ENCODE results near the gene SORBS1. TPM values are rescaled to one million over a fixed set of nuclear protein-coding genes. Genes with fewer than 3 reads are reported as not detected.

Gene SORBS1
- total RNA-seq, 1 donor from 2014 or later, result 416 TPM

DNA sequence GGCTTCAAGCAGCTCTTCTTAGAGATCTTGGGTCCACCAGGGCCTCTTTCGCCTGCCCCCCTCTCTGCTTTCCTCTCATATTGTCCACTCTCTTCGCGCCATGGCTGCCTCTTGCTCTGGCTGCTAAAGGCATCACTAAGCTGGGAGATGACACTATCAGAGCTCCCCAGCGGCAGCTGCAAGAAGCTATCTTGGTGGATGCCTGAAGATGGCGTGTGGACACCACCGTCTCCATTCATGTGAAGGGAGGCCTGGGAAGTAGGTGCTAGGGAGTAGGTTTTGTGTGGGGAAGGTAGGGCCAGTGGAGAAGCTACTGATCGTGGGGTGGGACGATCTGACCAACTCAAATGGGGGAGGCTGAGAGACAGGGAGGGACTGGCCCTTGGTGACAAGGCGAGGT lies 224.5 kb downstream of the SORBS1 start:
- H3K4me1 ChIP-seq, result peaks cover 25 to 51% of the 10 kb centered on the region in 2 donors
- intact Hi-C loops (cut with DNase I), result loop anchor here (5.0 kb wide), 1 partner anchor 89 kb away; no protein-coding TSS in a partner anchor
- no peak overlapping the region for H3K4me3 ChIP-seq
- peaks cover 81 to 93% of the 10 kb centered on the region in 2 donors for H3K36me3 ChIP-seq
- TF ChIP-seq, protein P1, sequence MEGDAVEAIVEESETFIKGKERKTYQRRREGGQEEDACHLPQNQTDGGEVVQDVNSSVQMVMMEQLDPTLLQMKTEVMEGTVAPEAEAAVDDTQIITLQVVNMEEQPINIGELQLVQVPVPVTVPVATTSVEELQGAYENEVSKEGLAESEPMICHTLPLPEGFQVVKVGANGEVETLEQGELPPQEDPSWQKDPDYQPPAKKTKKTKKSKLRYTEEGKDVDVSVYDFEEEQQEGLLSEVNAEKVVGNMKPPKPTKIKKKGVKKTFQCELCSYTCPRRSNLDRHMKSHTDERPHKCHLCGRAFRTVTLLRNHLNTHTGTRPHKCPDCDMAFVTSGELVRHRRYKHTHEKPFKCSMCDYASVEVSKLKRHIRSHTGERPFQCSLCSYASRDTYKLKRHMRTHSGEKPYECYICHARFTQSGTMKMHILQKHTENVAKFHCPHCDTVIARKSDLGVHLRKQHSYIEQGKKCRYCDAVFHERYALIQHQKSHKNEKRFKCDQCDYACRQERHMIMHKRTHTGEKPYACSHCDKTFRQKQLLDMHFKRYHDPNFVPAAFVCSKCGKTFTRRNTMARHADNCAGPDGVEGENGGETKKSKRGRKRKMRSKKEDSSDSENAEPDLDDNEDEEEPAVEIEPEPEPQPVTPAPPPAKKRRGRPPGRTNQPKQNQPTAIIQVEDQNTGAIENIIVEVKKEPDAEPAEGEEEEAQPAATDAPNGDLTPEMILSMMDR (IDR thresholded peaks at IDR 0.05), result no peak
- no peak for DNase-seq (ENCODE audit: low spot score in 2 of 2)
- H3K9me3 ChIP-seq, result no peaks in the 10 kb centered on the region
- no peaks in the 10 kb centered on the region for H3K27me3 ChIP-seq
- peak overlapping the region; percentile 96 to 97 for H3K27ac ChIP-seq

DNA sequence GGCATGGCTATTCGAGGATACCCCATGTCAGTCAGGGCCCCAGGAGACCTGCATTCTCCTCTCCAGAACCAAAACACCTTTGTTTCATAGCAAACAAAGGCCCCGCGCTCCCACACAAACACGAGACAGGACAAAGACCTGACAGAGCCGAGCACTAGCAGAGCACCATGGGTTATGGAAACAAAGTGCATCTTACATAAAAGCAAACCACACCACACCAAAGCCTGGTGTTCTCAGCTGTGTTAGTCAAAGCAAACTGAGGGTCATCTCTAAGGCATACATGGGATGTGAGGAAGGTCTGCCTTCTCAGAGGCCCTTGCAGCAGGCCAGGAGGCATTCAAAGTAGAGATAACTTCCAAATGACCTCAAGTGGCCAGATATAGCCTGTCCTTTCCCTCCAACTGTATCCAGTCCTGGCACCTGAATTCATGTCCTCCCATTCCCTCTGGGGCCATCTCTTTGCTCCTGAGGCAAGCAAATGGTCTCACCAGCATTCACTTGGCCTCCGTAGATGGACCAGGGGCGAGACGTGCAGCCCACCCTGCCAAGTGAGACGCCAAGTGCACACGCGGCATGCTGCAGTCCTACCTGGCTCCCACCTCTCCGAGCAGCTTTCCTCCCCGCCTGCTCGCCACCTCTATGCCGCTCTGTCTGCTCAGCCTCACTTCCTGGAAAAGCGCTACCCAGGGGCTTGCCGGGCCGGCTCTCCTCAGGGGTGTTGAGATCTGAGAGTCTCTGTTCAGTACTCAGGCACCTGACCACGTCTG lies 225.1 kb downstream of the SORBS1 start:
- Histone ChIP-seq H3K4me1 (peaks cover 28 to 55% of the 10 kb centered on the region in 2 donors), H3K27ac (peak overlapping the region; percentile 96 to 97), H3K9me3 (no peaks in the 10 kb centered on the region), H3K27me3 (no peaks in the 10 kb centered on the region), H3K36me3 (peaks cover 81 to 92% of the 10 kb centered on the region in 2 donors), H3K4me3 (no peak overlapping the region)
- intact Hi-C loops (cut with DNase I), result loop anchor here (5.0 kb wide), 1 partner anchor 89 kb away; no protein-coding TSS in a partner anchor
- TF ChIP-seq, protein P1 (IDR thresholded peaks at IDR 0.05), result no peak
- no peak for DNase-seq (ENCODE audit: low spot score in 2 of 2)

DNA sequence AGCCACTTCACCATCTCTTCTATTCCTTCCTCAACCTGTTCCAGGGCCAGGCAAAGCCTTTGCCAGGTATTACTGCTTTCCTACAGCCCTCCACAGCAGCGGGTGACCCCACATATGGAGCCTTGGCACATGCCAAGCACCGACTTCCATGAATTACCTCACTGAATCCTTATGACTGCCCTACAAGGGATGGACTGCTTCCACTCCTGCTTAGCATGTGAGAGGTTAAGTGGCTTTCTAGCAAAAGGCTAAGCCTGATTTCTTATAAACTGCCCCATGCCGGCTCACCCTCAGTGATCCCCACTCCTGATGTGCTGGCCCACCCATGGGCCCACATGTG lies 226.4 kb downstream of the SORBS1 start:
- no peak for DNase-seq (ENCODE audit: low spot score in 2 of 2)
- H3K9me3 ChIP-seq, result no peaks in the 10 kb centered on the region
- TF ChIP-seq, protein P1 (IDR thresholded peaks at IDR 0.05), result no peak
- H3K27ac ChIP-seq, result peak overlapping the region; percentile 96 to 97
- H3K36me3 ChIP-seq, result peaks cover 80 to 82% of the 10 kb centered on the region in 2 donors
- H3K27me3 ChIP-seq, result no peaks in the 10 kb centered on the region
- peak overlapping the region in 1 of 2 donors; percentile 23 for H3K4me3 ChIP-seq
- H3K4me1 ChIP-seq, result peaks cover 29 to 61% of the 10 kb centered on the region in 2 donors
- intact Hi-C loops (cut with DNase I), result loop anchor here (5.0 kb wide), 1 partner anchor 87 kb away; no protein-coding TSS in a partner anchor

DNA sequence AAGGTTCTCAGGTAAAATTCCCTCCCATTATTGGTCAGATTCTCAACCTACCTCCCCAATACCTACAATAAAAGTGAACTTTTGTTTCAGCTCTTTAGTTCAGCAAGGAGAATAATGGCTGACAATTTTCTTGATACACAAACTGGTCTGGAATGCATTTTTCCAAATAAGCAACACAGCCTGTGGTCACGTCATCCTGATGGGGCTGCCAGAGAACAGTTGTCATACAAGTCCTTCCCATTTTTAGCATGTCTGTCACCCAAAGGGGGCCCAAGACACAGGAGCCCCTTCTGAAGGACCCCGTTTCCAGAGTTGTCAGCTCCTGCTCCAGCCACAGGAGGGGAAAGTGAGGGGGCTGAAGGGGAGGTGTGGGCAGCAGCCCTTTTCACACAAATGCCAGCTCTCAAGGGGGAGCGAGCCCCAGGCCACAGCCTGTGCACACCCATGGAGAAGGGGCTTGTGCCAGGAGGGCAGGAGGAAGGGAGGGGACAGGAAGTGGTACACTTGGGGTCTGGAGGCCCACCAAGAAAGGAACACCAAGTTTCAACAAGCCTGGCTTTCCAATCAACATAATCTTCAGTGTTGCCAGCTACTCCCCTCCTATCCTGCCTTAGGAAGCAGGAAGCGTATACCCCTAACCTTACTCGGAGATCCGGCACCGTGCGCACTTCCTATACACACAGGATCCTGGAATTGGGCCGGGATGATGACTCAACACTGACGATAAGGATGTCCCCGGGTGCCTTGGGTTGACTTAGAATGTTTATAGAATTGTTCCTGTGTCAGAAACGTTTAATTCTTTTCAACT lies 227.0 kb downstream of the SORBS1 start:
- DNase-seq (ENCODE audit: low spot score in 2 of 2), result peak; percentile 71 to 96
- Histone ChIP-seq H3K4me3 (no peak overlapping the region), H3K4me1 (peaks cover 29 to 66% of the 10 kb centered on the region in 2 donors), H3K27me3 (no peaks in the 10 kb centered on the region), H3K36me3 (peaks cover 80 to 82% of the 10 kb centered on the region in 2 donors), H3K9me3 (no peaks in the 10 kb centered on the region), H3K27ac (peak overlapping the region; percentile 96 to 97)
- TF ChIP-seq, protein P1 (IDR thresholded peaks at IDR 0.05), result no peak
- intact Hi-C loops (cut with DNase I), result no loop called here

DNA sequence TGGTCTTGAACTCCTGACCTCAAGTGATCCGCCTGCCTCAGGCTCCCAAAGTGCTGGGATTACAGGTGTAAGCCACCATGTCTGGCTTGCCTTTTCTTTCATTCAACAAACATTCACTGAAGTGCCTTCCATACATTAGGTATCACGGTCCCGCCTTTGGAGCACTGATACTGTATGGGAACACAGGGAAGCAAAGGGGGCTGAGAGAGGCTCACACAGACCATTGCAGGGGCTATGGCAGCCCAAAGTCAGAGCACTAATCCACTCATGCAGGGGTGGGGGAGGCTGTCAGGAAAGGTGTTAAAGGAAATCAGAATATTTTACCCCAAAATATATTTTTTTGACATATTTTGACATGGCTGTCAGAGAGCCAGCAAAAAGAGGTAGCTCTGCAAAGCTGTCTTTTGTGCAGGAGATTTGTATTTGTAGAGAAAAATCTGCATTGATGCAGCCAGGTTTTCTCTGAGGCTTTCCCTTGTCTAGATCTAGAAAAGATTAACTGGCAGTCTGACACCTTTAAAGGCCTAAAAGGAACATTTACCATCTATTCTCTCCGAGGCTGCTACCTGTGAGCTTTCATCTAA lies 228.4 kb downstream of the SORBS1 start:
- Histone ChIP-seq H3K4me3 (no peak overlapping the region), H3K36me3 (peaks cover 78 to 82% of the 10 kb centered on the region in 2 donors), H3K9me3 (no peaks in the 10 kb centered on the region), H3K27me3 (no peaks in the 10 kb centered on the region), H3K4me1 (peaks cover 29 to 65% of the 10 kb centered on the region in 2 donors), H3K27ac (peak overlapping the region; percentile 96 to 97)
- DNase-seq (ENCODE audit: low spot score in 2 of 2), result no peak
- TF ChIP-seq, protein P1 (IDR thresholded peaks at IDR 0.05), result no peak
- intact Hi-C loops (cut with DNase I), result no loop called here

Data from ascending aorta (tissue), 2 donors.